LNCaP clone FGC (cell line): Measurements from ENCODE around the gene PRICKLE1.

Source experiments
- DNase-seq: peaks from one replicate; pipeline ENCODE4 v3.0.0-alpha.2; 2011; ENCODE audit warnings: low read depth
- H3K4me3 ChIP-seq: 2 replicates; pipeline ENCODE4 v1.5.1; 2011; ENCODE audit warnings: mild to moderate bottlenecking, low read depth, low read length, control low read depth
- TF ChIP-seq, protein P1 (sequence below): IDR thresholded peaks from 2 replicates; pipeline ENCODE4 v1.5.1; 2012; ENCODE audit warnings: mild to moderate bottlenecking; ENCODE audit not compliant: control insufficient read depth, insufficient read depth; ENCODE audit errors: extremely low read depth

PRICKLE1 gene

DNA sequence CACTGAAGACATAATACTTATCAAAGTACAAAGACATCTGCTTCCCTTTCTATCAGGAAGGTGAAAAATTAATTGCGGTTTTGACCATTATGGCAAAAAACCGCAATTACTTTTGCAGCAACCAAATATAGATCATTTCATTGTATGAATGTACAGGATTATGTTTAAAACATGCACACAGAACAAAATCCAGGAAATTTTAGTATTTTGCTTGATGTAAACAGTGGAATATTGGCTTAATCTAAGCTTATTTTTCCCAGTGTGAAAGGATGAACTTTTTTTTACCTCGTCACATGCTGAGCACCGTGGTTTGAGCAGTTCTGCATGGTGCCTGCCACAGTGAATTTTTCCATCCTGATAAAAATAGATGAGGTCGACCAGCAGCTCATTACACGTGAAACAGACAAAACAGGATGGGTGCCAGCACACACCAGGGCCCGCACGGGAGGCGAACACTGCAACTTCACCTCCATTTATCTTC lies 121.2 kb downstream of the PRICKLE1 start:
- TF ChIP-seq, protein P1, sequence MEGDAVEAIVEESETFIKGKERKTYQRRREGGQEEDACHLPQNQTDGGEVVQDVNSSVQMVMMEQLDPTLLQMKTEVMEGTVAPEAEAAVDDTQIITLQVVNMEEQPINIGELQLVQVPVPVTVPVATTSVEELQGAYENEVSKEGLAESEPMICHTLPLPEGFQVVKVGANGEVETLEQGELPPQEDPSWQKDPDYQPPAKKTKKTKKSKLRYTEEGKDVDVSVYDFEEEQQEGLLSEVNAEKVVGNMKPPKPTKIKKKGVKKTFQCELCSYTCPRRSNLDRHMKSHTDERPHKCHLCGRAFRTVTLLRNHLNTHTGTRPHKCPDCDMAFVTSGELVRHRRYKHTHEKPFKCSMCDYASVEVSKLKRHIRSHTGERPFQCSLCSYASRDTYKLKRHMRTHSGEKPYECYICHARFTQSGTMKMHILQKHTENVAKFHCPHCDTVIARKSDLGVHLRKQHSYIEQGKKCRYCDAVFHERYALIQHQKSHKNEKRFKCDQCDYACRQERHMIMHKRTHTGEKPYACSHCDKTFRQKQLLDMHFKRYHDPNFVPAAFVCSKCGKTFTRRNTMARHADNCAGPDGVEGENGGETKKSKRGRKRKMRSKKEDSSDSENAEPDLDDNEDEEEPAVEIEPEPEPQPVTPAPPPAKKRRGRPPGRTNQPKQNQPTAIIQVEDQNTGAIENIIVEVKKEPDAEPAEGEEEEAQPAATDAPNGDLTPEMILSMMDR = no peak
- H3K4me3 ChIP-seq = no peak overlapping the region
- DNase-seq = no peak

DNA sequence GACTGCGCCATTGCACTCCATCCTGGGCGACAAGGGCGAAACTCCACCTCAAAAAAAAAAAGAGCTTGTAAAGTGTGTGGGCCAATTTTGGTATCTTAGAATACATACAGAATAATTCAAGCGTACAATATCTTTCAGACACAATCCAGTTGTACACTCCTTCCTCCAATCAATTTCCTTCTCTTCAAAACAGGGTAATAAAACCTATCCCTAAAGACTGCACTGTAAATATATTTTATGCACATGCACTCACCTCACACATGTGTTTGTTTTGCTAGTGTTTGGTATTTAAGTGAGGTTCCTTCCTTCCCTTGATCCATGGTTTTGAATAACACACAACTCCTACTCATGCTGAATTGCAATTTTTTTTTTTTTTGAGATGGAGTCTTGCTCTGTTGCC lies 125.9 kb downstream of the PRICKLE1 start:
- TF ChIP-seq, protein P1 = no peak
- DNase-seq = no peak
- no peak overlapping the region for H3K4me3 ChIP-seq

DNA sequence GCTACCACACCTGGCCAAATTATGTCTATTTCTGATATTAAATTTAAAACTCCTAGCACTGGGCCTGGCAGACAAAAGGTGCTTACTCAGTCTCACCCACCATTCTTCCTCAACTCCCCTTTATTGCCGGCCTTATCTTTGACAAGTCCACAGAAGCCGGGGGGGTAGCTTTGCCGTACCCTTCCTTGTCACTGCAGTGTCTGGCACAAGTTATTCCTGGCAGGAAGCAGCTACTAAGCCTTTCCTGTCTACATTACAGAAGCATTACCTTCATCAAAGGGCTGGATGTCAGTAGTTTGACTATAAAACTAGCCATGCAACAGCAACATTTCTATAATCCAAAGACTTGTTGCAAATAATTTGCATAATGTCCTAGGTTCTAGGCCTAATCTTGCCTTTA lies 127.1 kb downstream of the PRICKLE1 start:
- TF ChIP-seq, protein P1 = no peak
- no peak for DNase-seq
- H3K4me3 ChIP-seq = no peak overlapping the region

DNA sequence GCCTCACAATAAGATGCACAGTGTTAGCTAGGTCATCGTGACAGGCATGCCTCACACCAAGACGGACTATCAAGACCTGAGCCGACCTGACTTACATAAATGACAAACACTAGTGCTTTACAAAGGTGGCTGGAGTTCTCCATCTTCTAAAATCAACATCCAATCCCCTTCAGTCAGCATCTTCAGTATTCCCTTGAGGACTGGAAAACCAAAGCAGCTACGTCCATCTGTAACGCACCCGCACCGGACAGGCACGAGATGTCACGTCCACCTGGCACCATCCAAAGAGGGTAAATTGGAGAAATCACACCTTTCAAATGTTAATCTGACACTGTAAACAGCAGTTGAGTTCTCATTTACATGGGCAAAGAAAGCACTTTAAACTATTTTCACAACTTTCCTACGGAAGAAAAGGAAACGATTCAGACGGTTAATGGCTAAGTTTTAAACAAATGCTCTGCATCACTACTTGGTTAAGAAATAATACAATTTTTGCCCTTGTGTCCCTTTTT lies 130.2 kb downstream of the PRICKLE1 start:
- no peak overlapping the region for H3K4me3 ChIP-seq
- TF ChIP-seq, protein P1 = no peak
- DNase-seq = no peak

DNA sequence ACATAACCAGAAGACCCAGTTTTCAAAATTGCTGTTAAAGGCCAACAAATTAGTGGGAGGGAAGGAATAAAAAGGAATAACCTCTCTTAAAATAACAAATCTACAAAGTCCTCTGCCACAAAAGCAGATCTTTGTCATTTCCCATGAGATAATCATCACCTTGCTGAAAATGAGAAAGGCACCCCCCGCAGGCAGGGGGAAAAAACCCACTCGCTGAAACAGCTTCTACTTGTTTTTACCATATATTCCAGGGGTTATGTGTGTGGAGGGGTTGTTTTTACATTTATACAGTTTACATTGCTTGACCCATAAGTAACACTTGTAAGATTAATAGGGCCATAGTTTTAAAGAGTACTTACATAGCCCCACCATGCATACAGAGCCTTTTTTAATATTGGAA lies 131.0 kb downstream of the PRICKLE1 start:
- no peak overlapping the region for H3K4me3 ChIP-seq
- TF ChIP-seq, protein P1 = no peak
- DNase-seq = no peak

DNA sequence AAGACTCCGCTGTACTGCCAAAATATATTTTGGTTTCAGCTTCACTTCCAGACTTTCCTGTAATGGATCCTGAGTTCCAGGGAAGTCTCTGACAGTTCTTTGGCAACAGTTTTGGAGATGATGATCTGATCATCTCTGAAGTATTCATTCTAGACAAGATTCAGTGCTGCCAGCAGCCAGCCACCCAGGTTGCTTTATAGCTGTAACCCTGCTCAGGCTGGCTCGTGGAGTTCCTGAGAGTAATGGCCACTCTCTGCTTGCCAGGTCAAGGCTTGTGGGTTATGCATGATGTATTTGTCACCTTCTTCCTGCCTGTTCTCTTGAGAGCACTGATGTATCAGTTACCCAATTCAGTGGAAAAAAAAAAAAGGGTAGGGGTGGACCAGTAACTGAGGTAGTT lies 139.3 kb downstream of the PRICKLE1 start:
- TF ChIP-seq, protein P1 = no peak
- H3K4me3 ChIP-seq = no peak overlapping the region
- no peak for DNase-seq

DNA sequence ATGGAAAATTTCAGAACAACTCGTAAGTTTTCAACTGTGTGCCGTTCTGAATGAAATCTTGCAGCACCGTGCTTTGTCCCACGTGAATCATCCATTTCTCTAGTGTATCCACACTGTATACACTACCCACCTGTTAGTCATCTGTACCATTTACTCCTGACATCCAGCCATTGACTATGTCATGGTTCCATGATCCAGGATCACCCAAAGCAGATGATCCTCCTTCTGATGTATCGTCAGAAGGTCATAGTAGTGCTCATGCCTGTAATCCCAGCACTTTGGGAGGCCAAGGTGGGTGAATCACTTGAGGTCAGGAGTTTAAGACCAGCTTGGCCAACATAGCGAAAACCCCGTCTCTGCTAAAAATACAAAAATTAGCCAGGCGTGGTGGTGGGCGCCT lies 140.7 kb downstream of the PRICKLE1 start:
- H3K4me3 ChIP-seq = no peak overlapping the region
- TF ChIP-seq, protein P1 = no peak
- no peak for DNase-seq
